ENCODE data around the gene KLF9.

DNA sequence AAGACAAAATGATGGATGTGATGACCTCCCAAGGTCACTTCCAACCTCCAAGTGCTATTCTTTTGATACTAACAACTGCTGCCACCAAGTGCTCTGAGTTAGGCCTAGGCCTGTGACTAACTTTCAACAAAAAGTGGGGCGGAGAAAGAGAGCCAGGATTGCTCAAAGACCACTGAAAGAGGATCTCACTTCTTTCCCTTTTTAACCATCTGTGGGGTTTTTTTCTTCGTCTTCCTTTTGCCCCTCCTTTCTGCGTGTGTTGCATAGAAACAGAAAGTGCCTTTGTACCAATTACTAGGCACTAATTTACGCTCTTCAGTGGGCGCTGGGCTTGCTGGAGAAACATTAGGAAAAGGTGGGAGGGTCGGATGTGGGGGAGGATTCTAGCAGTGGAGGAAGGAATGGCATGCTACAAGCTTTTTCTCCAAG is 8.0 kb downstream of the KLF9 start:
- TF ChIP-seq, protein P1, sequence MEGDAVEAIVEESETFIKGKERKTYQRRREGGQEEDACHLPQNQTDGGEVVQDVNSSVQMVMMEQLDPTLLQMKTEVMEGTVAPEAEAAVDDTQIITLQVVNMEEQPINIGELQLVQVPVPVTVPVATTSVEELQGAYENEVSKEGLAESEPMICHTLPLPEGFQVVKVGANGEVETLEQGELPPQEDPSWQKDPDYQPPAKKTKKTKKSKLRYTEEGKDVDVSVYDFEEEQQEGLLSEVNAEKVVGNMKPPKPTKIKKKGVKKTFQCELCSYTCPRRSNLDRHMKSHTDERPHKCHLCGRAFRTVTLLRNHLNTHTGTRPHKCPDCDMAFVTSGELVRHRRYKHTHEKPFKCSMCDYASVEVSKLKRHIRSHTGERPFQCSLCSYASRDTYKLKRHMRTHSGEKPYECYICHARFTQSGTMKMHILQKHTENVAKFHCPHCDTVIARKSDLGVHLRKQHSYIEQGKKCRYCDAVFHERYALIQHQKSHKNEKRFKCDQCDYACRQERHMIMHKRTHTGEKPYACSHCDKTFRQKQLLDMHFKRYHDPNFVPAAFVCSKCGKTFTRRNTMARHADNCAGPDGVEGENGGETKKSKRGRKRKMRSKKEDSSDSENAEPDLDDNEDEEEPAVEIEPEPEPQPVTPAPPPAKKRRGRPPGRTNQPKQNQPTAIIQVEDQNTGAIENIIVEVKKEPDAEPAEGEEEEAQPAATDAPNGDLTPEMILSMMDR (conservative IDR thresholded peaks at IDR 0.05; ENCODE audit: low read depth, low read length): no peak
- no peak for TF ChIP-seq EZH2 (IDR thresholded peaks at IDR 0.05; ENCODE audit: borderline replicate concordance, low read depth, low read length, poor library complexity, severe bottlenecking)
